ENCODE data around the gene NIPAL3. TPM values are rescaled to one million over a fixed set of nuclear protein-coding genes. Genes with fewer than 3 reads are reported as not detected.

NIPAL3 gene
- total RNA-seq, 1 donor from 2014 or later = 13.1 TPM

- H3K4me3 Mint-ChIP-seq (ENCODE audit: low read depth) = peak overlapping the region; percentile 88
- H3K4me1 Mint-ChIP-seq (ENCODE audit: low read depth) = peaks cover 25% of the 10 kb centered on the region
- H3K36me3 Mint-ChIP-seq (ENCODE audit: insufficient read depth) = no peaks in the 10 kb centered on the region
- no peaks in the 10 kb centered on the region for H3K27me3 Mint-ChIP-seq
- TF ChIP-seq CTCF (IDR thresholded peaks at IDR 0.05; ENCODE audit: unreplicated experiment) = no peak
- H3K9me3 Mint-ChIP-seq (ENCODE audit: low read depth) = peaks cover 2% of the 10 kb centered on the region
- H3K27ac Mint-ChIP-seq = no peak overlapping the region
- DNase-seq (ENCODE audit: low spot score, unreplicated experiment) = no peak
These were observed 3.2 kb upstream of the NIPAL3 start for GRCh38 chr1:24412408-24412807.

- Mint-ChIP-seq H3K27ac (peak within 1 kb of the TSS; percentile 78), H3K4me3 (ENCODE audit: low read depth) (peak within 1 kb of the TSS; percentile 88), H3K27me3 (no peaks in the 10 kb centered on the region), H3K36me3 (ENCODE audit: insufficient read depth) (no peaks in the 10 kb centered on the region), H3K4me1 (ENCODE audit: low read depth) (peaks cover 25% of the 10 kb centered on the region), H3K9me3 (ENCODE audit: low read depth) (peaks cover 2% of the 10 kb centered on the region)
- DNase-seq (ENCODE audit: low spot score, unreplicated experiment) = peak; percentile 71
- no peak for TF ChIP-seq CTCF (IDR thresholded peaks at IDR 0.05; ENCODE audit: unreplicated experiment)
These were observed 2.0 kb upstream of the NIPAL3 start, which contains the start of gene STPG1 for GRCh38 chr1:24413350-24414163. Gene STPG1, minus strand, starts transcription at chr1:24413782. Its CDS starts 12,394 bp downstream, at chr1:24401388.

GRCh38 chr1:24414775-24415333 is 748 bp upstream of the NIPAL3 start:
- Mint-ChIP-seq H3K27ac (peak overlapping the region; percentile 81), H3K27me3 (no peaks in the 10 kb centered on the region), H3K4me1 (ENCODE audit: low read depth) (peaks cover 25% of the 10 kb centered on the region), H3K4me3 (ENCODE audit: low read depth) (peak overlapping the region; percentile 97), H3K9me3 (ENCODE audit: low read depth) (peaks cover 2% of the 10 kb centered on the region), H3K36me3 (ENCODE audit: insufficient read depth) (peaks cover 3% of the 10 kb centered on the region)
- no peak for TF ChIP-seq CTCF (IDR thresholded peaks at IDR 0.05; ENCODE audit: unreplicated experiment)
- DNase-seq (ENCODE audit: low spot score, unreplicated experiment) = no peak

GRCh38 chr1:24415910-24416665 is 486 bp downstream of the NIPAL3 start:
- no peak for DNase-seq (ENCODE audit: low spot score, unreplicated experiment)
- TF ChIP-seq CTCF (IDR thresholded peaks at IDR 0.05; ENCODE audit: unreplicated experiment) = no peak
- H3K27ac Mint-ChIP-seq = peak overlapping the region; percentile 92
- peaks cover 25% of the 10 kb centered on the region for H3K4me1 Mint-ChIP-seq (ENCODE audit: low read depth)
- no peaks in the 10 kb centered on the region for H3K27me3 Mint-ChIP-seq
- peaks cover 6% of the 10 kb centered on the region for H3K36me3 Mint-ChIP-seq (ENCODE audit: insufficient read depth)
- H3K4me3 Mint-ChIP-seq (ENCODE audit: low read depth) = peak overlapping the region; percentile 97
- H3K9me3 Mint-ChIP-seq (ENCODE audit: low read depth) = peaks cover 2% of the 10 kb centered on the region
